Left ventricle myocardium superior (tissue), 1 donor: ENCODE data around the gene RETREG1. TPM values are rescaled to one million over a fixed set of nuclear protein-coding genes. Genes with fewer than 3 reads are reported as not detected.
"Not testable (repeated sequence)": the region's sequence is repeated elsewhere in the genome, so short reads cannot be mapped to it uniquely, and the experiment has no call there.

Experiments
- ATAC-seq: fragments of 200-7000 bp; cut with Tn5 transposase; one replicate; pipeline ENCODE4 v1.9.1; 2020; ENCODE audit warnings: mild to moderate bottlenecking, moderate library complexity
- DNase-seq: peaks from one replicate; pipeline ENCODE4 v3.0.0-alpha.2; 2020
- intact Hi-C: fragments of 100-400 bp; cut with micrococcal nuclease; formaldehyde crosslinking; loops from one replicate; pipeline ENCODE4 v1.11.0; 2022
- total RNA-seq: library from RNA; stranded (reverse); fragmentation: NEBNext Ultra II Directional; extraction: Animal tissue kit (Norgen Biotek cat#: 25700); gene quantifications from one replicate; pipeline ENCODE4 v1.2.1, GENCODE V29; 2021
- donor health status: DM: no; HTN: yes; CAD: no; lungs with severe emphysema.

The RETREG1 gene
- total RNA-seq, 1 donor from 2014 or later, result 202 TPM

GRCh38 chr5:16564248-16564867 is 52.4 kb downstream of the RETREG1 start:
- intact Hi-C loops, result loop anchor here (5.0 kb wide), 1 partner anchor 77 kb away; no protein-coding TSS in a partner anchor
- ATAC-seq, result peak; percentile 62
- DNase-seq, result peak; percentile 40

GRCh38 chr5:16563686-16564085 is 53.1 kb downstream of the RETREG1 start:
- no peak for ATAC-seq
- intact Hi-C loops, result loop anchor here (5.0 kb wide), 1 partner anchor 76 kb away; no protein-coding TSS in a partner anchor
- DNase-seq, result no peak

GRCh38 chr5:16561660-16562059 is 55.1 kb downstream of the RETREG1 start:
- ATAC-seq (no peak), DNase-seq (no peak)
- intact Hi-C loops, result loop anchor here (5.0 kb wide), 1 partner anchor 74 kb away; no protein-coding TSS in a partner anchor

- intact Hi-C loops, result loop anchor here (5.0 kb wide), 1 partner anchor 72 kb away; no protein-coding TSS in a partner anchor
- ATAC-seq, result no peak
Observed at GRCh38 chr5:16559702-16560101, 57.1 kb downstream of the RETREG1 start.

GRCh38 chr5:16558984-16559629 is 57.7 kb downstream of the RETREG1 start:
- ATAC-seq (no peak), DNase-seq (no peak)
- intact Hi-C loops, result no loop called here

More at GRCh38 chr5:16559702-16560101, 57.1 kb downstream of the RETREG1 start:
- no peak for DNase-seq

GRCh38 chr5:16557477-16557876 is 59.3 kb downstream of the RETREG1 start:
- intact Hi-C loops, result no loop called here
- no peak for ATAC-seq
- DNase-seq, result no peak

- ATAC-seq, result peak; percentile 26
- intact Hi-C loops, result loop anchor here (5.0 kb wide), 1 partner anchor 62 kb away; no protein-coding TSS in a partner anchor
- DNase-seq, result no peak
Observed at GRCh38 chr5:16554110-16554509, 62.7 kb downstream of the RETREG1 start.

- DNase-seq (peak; percentile 87), ATAC-seq (peak; percentile 84)
- intact Hi-C loops, result loop anchor here (5.0 kb wide), 1 partner anchor 61 kb away; no protein-coding TSS in a partner anchor
Observed at GRCh38 chr5:16552666-16553343, 64.0 kb downstream of the RETREG1 start.

GRCh38 chr5:16551628-16552027 is 65.2 kb downstream of the RETREG1 start:
- ATAC-seq, result no peak
- intact Hi-C loops, result loop anchor here (5.0 kb wide), 1 partner anchor 59 kb away; no protein-coding TSS in a partner anchor
- DNase-seq, result no peak

GRCh38 chr5:16550316-16550952 is 66.4 kb downstream of the RETREG1 start:
- intact Hi-C loops, result loop anchor here (5.0 kb wide), 1 partner anchor 58 kb away; no protein-coding TSS in a partner anchor
- ATAC-seq, result peak; percentile 35
- DNase-seq, result no peak

GRCh38 chr5:16549491-16550206 is 67.1 kb downstream of the RETREG1 start:
- peak; percentile 50 for ATAC-seq
- intact Hi-C loops, result loop anchor here (5.0 kb wide), 1 partner anchor 57 kb away; no protein-coding TSS in a partner anchor
- no peak for DNase-seq

GRCh38 chr5:16548812-16549211 is 68.0 kb downstream of the RETREG1 start:
- DNase-seq (no peak), ATAC-seq (peak; percentile 30)
- intact Hi-C loops, result no loop called here

- DNase-seq (no peak), ATAC-seq (no peak)
- intact Hi-C loops, result no loop called here
Observed at GRCh38 chr5:16548115-16548514, 68.7 kb downstream of the RETREG1 start.

- no peak for ATAC-seq
Observed at GRCh38 chr5:16547200-16547842, 69.5 kb downstream of the RETREG1 start.

GRCh38 chr5:16546732-16547131 is 70.1 kb downstream of the RETREG1 start:
- DNase-seq (no peak), ATAC-seq (peak; percentile 37)
- intact Hi-C loops, result no loop called here

More at GRCh38 chr5:16547200-16547842, 69.5 kb downstream of the RETREG1 start:
- intact Hi-C loops, result no loop called here
- no peak for DNase-seq

- DNase-seq, result no peak
- intact Hi-C loops, result no loop called here
- ATAC-seq, result peak; percentile 72
Observed at GRCh38 chr5:16544607-16545374, 72.0 kb downstream of the RETREG1 start.

- intact Hi-C loops, ATAC-seq, DNase-seq: not testable (repeated sequence)
Observed at GRCh38 chr5:16543206-16543605, 73.6 kb downstream of the RETREG1 start.
